Epithelial cell of proximal tubule (primary cell): ENCODE data around the gene CSF2. TPM values are rescaled to one million over a fixed set of nuclear protein-coding genes. Genes with fewer than 3 reads are reported as not detected.
"Not testable (repeated sequence)": the region's sequence is repeated elsewhere in the genome, so short reads cannot be mapped to it uniquely, and the experiment has no call there.

ENCODE experiments used
- DNase-seq: peaks from one replicate; pipeline ENCODE4 v3.0.0-alpha.2; 2011; ENCODE audit warnings: low read depth
- H3K4me3 ChIP-seq: 2 replicates; pipeline ENCODE4 v1.5.1; 2011; ENCODE audit warnings: low read depth, mild to moderate bottlenecking, low read length
- total RNA-seq: library from RNA; depleted of rRNA; stranded (reverse); fragments of >200 nt; gene quantifications from 2 replicates; pipeline ENCODE4 v1.2.3, GENCODE V29; 2015
- TF ChIP-seq, protein P1 (sequence below): conservative IDR thresholded peaks from 2 replicates; pipeline ENCODE4 v1.5.1; 2012; ENCODE audit warnings: low read depth, mild to moderate bottlenecking, low read length

The CSF2 gene
- total RNA-seq, 1 donor from 2014 or later, result 19.6 TPM

DNA sequence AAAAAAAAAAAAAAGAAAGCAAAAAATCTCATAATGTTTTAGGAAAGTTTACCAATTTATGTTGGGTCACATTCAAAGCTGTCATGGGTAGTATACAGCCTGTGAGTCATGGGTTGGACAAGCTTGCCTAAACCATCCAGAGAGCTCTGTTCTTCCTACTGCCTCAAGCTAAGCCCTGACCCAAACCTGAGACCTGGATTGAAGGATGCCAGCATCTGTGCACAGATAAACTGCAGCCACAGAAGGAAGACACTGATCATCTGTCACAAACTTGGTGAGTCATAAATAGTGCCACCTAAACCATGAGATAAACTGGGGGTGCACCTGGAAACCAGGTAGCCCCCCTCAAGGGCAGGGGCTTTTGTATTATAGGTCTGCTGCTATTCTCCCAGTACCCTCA, 31.0 kb downstream of the CSF2 start:
- TF ChIP-seq, protein P1, sequence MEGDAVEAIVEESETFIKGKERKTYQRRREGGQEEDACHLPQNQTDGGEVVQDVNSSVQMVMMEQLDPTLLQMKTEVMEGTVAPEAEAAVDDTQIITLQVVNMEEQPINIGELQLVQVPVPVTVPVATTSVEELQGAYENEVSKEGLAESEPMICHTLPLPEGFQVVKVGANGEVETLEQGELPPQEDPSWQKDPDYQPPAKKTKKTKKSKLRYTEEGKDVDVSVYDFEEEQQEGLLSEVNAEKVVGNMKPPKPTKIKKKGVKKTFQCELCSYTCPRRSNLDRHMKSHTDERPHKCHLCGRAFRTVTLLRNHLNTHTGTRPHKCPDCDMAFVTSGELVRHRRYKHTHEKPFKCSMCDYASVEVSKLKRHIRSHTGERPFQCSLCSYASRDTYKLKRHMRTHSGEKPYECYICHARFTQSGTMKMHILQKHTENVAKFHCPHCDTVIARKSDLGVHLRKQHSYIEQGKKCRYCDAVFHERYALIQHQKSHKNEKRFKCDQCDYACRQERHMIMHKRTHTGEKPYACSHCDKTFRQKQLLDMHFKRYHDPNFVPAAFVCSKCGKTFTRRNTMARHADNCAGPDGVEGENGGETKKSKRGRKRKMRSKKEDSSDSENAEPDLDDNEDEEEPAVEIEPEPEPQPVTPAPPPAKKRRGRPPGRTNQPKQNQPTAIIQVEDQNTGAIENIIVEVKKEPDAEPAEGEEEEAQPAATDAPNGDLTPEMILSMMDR, result no peak
- no peak overlapping the region for H3K4me3 ChIP-seq
- DNase-seq, result no peak

DNA sequence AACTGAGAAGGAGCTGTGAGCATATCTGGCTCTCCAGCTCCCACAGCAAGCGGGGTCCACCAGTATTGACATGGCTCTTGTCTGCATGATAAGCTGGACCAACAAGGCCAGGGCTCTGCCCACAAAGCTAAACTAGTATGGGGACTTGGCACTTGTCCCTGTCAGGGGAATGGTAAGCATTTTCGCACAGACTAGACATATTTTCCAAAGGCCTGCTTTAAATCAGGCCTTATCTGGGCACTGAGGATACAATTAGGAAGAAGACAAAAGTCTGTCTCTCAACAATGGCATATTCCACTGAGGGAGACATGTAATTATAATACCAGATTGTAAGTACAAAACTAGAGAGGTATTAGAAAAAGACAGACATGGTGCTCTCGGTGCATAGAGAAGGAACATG, 32.1 kb downstream of the CSF2 start:
- no peak overlapping the region for H3K4me3 ChIP-seq
- TF ChIP-seq, protein P1, result no peak
- no peak for DNase-seq

DNA sequence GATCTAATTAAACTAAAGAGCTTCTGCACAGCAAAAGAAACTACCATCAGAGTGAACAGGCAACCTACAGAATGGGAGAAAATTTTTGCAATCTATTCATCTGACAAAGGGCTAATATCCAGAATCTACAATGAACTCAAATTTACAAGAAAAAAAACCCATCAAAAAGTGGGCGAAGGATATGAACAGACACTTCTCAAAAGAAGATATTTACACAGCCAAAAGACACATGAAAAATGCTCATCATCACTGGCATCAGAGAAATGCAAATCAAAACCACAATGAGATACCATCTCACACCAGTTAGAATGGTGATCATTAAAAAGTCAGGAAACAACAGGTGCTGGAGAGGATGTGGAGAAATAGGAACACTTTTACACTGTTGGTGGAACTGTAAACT, 34.9 kb downstream of the CSF2 start:
- DNase-seq, H3K4me3 ChIP-seq: not testable (repeated sequence)

DNA sequence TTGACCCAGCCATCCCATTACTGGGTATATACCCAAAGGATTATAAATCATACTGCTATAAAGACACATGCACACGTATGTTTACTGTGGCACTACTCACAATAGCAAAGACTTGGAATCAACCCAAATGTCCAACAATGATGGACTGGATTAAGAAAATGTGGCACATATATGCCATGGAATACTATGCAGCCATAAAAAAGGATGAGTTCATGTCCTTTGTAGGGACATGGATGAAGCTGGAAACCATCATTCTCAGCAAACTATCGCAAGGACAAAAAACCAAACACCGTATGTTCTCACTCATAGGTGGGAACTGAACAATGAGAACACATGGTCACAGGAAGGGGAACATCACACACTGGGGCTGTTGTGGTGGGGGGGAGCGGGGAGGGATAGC, 35.4 kb downstream of the CSF2 start:
- not testable (repeated sequence) for H3K4me3 ChIP-seq, DNase-seq

DNA sequence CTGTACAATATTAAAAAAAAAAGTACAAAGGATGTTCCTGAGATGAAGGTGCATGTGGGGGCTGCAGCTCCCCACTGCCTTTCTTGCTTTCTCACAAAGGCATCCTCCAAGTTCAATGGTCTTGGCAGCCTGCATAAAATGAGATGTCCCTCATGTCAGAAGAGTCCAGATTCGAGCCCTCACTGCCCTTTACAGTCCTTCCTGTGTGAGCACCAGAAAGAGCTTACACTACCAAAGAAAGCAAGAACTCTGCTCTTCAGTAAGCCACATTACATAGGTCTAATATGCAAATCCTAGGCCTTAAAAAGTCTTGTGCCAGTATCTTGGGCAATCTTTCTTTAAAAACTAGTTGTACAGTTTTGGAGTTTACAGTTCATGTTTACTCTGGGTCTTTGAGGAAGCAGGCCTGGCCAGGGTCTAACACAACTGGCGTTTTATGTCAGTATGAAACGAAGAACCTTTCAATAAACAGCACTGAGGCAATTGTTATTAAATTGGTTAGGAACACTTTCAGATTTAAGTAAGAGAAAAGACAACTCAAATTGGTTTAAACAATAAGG, 36.0 kb downstream of the CSF2 start:
- H3K4me3 ChIP-seq, result no peak overlapping the region
- TF ChIP-seq, protein P1, result no peak

DNA sequence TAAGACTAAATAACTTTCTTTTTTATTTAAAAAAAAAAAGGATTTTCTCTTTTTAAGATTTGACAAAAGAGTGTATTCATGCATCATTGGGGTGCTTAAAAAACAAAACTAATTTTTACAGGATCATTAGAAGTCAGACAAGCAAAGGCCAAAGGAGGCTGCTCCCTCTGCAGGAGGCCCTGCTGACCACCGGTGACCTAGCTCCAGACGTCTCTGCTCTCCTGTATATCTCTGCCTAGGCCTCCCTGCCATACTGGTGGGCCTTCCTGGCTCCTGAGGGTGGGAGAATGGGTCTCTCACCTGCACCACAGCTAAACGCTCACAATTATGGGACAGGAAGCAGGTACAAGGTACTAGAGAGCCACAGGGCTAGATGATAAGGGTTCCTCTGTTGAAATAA, 36.6 kb downstream of the CSF2 start:
- TF ChIP-seq, protein P1, result no peak
- no peak for DNase-seq
- no peak overlapping the region for H3K4me3 ChIP-seq

More for the DNA sequence above, 36.0 kb downstream of the CSF2 start:
- DNase-seq, result no peak

DNA sequence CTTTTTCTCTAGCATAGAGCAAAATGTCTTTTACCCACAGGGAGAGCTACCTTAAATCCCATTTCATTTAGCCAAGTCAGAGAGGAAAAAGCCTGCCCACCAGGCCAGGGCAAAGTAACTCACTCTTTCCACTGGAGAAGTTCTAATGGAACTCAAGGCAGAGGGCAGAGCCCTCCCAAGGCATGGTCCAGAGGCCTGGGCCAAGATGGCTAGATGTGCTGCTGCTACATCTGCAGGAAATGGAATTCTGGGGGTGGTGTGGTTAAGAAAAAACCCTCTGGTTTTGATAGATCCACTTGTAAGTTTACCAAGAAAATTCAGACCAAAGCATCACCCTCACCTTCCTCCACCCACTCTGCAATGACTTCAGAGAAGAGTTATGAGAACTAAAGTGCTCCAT, 37.3 kb downstream of the CSF2 start:
- no peak overlapping the region for H3K4me3 ChIP-seq
- TF ChIP-seq, protein P1, result no peak
- DNase-seq, result no peak

DNA sequence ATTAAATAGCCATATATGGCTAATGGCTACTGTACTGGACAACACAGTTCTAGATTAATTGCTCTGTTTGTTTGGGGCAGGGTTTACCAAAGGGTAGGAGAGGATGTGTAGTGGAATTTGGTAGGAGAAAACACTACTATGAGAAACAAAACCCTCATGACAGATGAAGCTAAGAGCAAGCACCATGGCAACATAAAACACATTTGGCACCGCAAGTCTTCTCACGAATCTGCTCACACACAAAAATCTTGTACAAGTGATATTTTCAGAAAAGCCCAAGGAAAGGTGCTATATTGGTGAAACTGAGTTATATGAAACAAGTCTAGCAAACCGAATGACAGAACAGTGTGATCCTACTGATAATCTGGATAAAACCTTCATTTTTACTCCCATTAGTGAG, 38.5 kb downstream of the CSF2 start:
- DNase-seq, result no peak
- no peak overlapping the region for H3K4me3 ChIP-seq
- TF ChIP-seq, protein P1, result no peak
